Measurements from ENCODE around the gene AGRP. TPM values are rescaled to one million over a fixed set of nuclear protein-coding genes. Genes with fewer than 3 reads are reported as not detected.

Gene AGRP
- total RNA-seq, 1 donor from 2014 or later: not detected

DNA sequence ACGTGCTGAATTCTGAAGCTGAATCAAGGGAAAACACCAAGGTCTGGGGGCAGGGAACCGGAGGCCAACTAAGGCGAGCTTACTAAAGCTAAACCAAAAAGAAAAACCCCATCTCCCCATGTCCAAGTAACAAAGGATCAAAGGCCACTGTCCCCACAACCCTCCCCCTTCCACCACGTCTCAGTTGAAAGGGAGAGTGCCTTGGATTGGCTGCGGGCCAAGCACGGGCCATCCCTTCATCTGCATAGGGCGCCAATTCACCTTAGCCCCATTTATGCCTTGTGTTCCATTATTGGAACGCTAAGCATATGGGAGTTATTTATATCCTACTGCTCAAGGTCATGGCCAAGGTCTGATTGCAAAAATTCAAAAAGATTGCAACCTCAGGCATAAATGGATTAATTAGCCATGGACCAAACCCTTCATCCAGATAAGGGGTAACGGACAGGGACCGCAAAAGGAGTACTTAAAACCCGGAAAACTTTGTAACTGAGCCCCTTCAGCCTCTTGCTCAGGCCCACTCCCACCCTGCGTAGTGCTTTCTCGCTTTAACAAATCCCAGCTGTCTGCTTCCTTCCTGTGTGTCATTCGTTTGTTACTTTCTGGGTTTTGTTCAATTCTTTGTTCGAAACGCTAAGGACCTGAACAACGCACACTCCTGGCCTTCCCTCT, 1.6 kb downstream of the AGRP start:
- no peaks in the 10 kb centered on the region for H3K9me3 ChIP-seq (replicated peaks)
- no peaks in the 10 kb centered on the region for H3K27me3 ChIP-seq (ENCODE audit: low read depth)
- intact Hi-C loops (cut with micrococcal nuclease): no loop called here
- TF ChIP-seq, protein P1, sequence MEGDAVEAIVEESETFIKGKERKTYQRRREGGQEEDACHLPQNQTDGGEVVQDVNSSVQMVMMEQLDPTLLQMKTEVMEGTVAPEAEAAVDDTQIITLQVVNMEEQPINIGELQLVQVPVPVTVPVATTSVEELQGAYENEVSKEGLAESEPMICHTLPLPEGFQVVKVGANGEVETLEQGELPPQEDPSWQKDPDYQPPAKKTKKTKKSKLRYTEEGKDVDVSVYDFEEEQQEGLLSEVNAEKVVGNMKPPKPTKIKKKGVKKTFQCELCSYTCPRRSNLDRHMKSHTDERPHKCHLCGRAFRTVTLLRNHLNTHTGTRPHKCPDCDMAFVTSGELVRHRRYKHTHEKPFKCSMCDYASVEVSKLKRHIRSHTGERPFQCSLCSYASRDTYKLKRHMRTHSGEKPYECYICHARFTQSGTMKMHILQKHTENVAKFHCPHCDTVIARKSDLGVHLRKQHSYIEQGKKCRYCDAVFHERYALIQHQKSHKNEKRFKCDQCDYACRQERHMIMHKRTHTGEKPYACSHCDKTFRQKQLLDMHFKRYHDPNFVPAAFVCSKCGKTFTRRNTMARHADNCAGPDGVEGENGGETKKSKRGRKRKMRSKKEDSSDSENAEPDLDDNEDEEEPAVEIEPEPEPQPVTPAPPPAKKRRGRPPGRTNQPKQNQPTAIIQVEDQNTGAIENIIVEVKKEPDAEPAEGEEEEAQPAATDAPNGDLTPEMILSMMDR (IDR thresholded peaks at IDR 0.05; ENCODE audit: borderline replicate concordance): no peak
- peaks cover 66% of the 10 kb centered on the region for H3K4me1 ChIP-seq
- peaks cover 18% of the 10 kb centered on the region for H3K36me3 ChIP-seq
- peak overlapping the region; percentile 96 for H3K4me3 ChIP-seq
- H3K27ac ChIP-seq (replicated peaks): peak overlapping the region; percentile 95
- DNase-seq: peak; percentile 48

DNA sequence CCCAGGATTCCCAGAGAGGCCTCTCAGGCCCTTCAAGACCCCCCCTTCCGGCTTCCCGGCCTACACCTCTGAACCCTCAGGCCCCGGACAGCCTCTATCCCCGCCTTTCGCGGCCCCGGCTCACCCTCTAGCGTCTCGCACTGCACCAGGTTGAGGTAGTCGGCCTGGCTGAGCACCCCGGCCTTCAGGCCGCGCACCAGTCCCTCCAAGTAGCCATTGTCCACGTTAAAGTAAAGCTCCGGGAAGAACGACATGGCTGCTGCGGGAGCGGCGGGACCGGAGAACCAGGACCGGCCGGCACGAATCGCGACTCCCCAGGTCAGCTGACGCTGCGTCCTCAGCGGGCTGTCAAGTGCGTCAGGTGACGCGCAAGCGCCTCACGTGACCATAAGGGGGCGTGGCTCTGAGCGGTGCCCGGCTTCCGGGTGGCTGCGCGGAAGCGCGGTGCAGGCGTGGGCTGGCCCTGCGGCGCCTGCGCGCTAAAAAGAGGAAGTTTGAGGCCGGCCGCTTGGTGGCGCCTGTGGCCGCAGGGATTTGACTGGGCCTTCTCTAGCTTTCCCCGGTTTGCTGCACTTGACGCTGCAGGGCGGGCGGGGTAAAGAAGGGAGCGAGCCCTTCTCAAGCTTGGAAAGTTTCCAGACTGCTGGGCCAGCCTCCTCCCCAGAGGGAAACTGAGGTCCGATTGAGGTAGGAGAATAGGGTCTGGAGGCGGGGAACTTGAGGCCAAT, 2.4 kb downstream of the AGRP start, which contains the start of gene ATP6V0D1:
Gene ATP6V0D1, minus strand, starts transcription at position 325 of the 728 bp plus-strand sequence. Its CDS starts 71 bp downstream, at position 254.
- intact Hi-C loops (cut with micrococcal nuclease): no loop called here
- Histone ChIP-seq H3K9me3 (replicated peaks) (no peaks in the 10 kb centered on the region), H3K4me1 (peaks cover 73% of the 10 kb centered on the region), H3K27me3 (ENCODE audit: low read depth) (no peaks in the 10 kb centered on the region), H3K36me3 (peaks cover 18% of the 10 kb centered on the region), H3K4me3 (peak within 1 kb of the TSS; percentile 96), H3K27ac (replicated peaks) (peak within 1 kb of the TSS; percentile 95)
- TF ChIP-seq, protein P1 (IDR thresholded peaks at IDR 0.05; ENCODE audit: borderline replicate concordance): peak; percentile 90
- DNase-seq: peak; percentile 99

DNA sequence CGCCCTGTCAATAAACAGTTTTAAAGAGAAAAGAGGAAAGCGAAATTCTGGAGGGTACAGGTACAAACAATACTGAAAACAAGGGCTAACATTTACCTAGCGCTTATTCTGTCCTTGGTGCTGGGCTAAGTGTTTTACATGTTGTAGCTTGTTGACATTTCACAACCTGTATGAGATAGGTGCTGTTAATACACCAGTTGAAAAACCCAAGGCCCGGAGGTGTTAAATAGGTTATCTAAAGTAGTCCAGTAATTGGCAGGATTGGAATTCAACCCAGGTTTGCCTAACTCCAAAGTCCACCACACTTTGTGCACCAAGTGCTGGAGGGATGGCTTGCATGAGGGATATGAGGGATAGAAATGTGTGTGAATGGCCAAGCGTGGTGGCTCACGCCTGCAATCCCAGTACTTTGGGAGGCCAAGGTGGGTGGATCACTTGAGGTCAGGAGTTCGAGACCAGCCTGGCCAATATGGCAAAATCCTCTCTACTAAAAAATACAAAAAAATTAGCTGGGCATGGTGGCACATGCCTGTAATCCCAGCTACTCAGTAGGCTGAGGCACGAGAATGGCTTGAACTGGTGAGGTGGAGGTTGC, 5.3 kb downstream of the AGRP start:
- no peaks in the 10 kb centered on the region for H3K9me3 ChIP-seq (replicated peaks)
- no peaks in the 10 kb centered on the region for H3K27me3 ChIP-seq (ENCODE audit: low read depth)
- peaks cover 80% of the 10 kb centered on the region for H3K4me1 ChIP-seq
- TF ChIP-seq, protein P1 (IDR thresholded peaks at IDR 0.05; ENCODE audit: borderline replicate concordance): no peak
- H3K4me3 ChIP-seq: no peak overlapping the region
- DNase-seq: no peak
- intact Hi-C loops (cut with micrococcal nuclease): no loop called here
- H3K36me3 ChIP-seq: no peaks in the 10 kb centered on the region
- no peak overlapping the region for H3K27ac ChIP-seq (replicated peaks)

GRCh38 chr16:67474551-67475455, 8.5 kb downstream of the AGRP start:
- Histone ChIP-seq H3K4me1 (peaks cover 77% of the 10 kb centered on the region), H3K27ac (replicated peaks) (no peak overlapping the region), H3K36me3 (no peaks in the 10 kb centered on the region), H3K27me3 (ENCODE audit: low read depth) (no peaks in the 10 kb centered on the region), H3K4me3 (no peak overlapping the region), H3K9me3 (replicated peaks) (no peaks in the 10 kb centered on the region)
- TF ChIP-seq, protein P1 (IDR thresholded peaks at IDR 0.05; ENCODE audit: borderline replicate concordance): no peak
- DNase-seq: no peak
- intact Hi-C loops (cut with micrococcal nuclease): no loop called here

Measured in left ventricle myocardium inferior (tissue), 1 donor.